Skeletal muscle tissue (tissue), 4 donors: ENCODE measurements around the gene AFG1L. TPM values are rescaled to one million over a fixed set of nuclear protein-coding genes. Genes with fewer than 3 reads are reported as not detected.

Experiments
- H3K27ac ChIP-seq: one replicate; pipeline ENCODE4 v1.7.0; 2013; ENCODE audit warnings: mild to moderate bottlenecking, low read depth, low read length, inconsistent platforms
- H3K27me3 ChIP-seq, 3 donors: one replicate each; pipeline ENCODE4 v1.7.0; 2013; ENCODE audit warnings: low read length in 3 of 3; ENCODE audit not compliant: control insufficient read depth in 3 of 3, insufficient read depth in 3 of 3
- H3K36me3 ChIP-seq, 3 donors: one replicate each; pipeline ENCODE4 v1.7.0; 2013; ENCODE audit warnings: low read length in 3 of 3; ENCODE audit not compliant: control insufficient read depth in 3 of 3, insufficient read depth in 3 of 3
- H3K4me1 ChIP-seq, 3 donors: one replicate each; pipeline ENCODE4 v1.7.0; 2013; ENCODE audit warnings: low read length in 3 of 3, mild to moderate bottlenecking in 3 of 3; ENCODE audit not compliant: control insufficient read depth in 3 of 3, insufficient read depth in 3 of 3
- H3K4me3 ChIP-seq, 3 donors: one replicate each; pipeline ENCODE4 v1.7.0; 2013; ENCODE audit warnings: low read length in 3 of 3
- H3K9ac ChIP-seq, 3 donors: one replicate each; pipeline ENCODE4 v1.7.0; 2013; ENCODE audit warnings: low read length in 3 of 3, mild to moderate bottlenecking in 3 of 3, moderate library complexity in 2 of 3, low read depth in 1 of 3
- H3K9me3 ChIP-seq, 3 donors: one replicate each; pipeline ENCODE4 v1.7.0; 2013; ENCODE audit warnings: low read length in 3 of 3; ENCODE audit not compliant: control insufficient read depth in 3 of 3
- total RNA-seq: library from RNA; depleted of rRNA; stranded (reverse); fragments of >200 nt; gene quantifications from one replicate; pipeline ENCODE4 v1.2.3, GENCODE V29; 2014
- donor health status: Osteomylitis.

The AFG1L gene
- total RNA-seq, 1 donor from 2014 or later: 5.2 TPM

GRCh38 chr6:108419934-108420609 lies 125.2 kb downstream of the AFG1L start:
- H3K36me3 ChIP-seq: no peaks in the 10 kb centered on the region
- no peak overlapping the region for H3K9ac ChIP-seq
- no peaks in the 10 kb centered on the region for H3K27me3 ChIP-seq
- H3K4me1 ChIP-seq: no peaks in the 10 kb centered on the region
- no peaks in the 10 kb centered on the region for H3K9me3 ChIP-seq
- no peak overlapping the region for H3K27ac ChIP-seq
- no peak overlapping the region for H3K4me3 ChIP-seq

GRCh38 chr6:108421366-108421765 lies 126.5 kb downstream of the AFG1L start:
- Histone ChIP-seq H3K9me3 (no peaks in the 10 kb centered on the region), H3K27me3 (no peaks in the 10 kb centered on the region), H3K36me3 (no peaks in the 10 kb centered on the region), H3K4me3 (no peak overlapping the region), H3K4me1 (no peaks in the 10 kb centered on the region), H3K9ac (no peak overlapping the region), H3K27ac (no peak overlapping the region)

- Histone ChIP-seq H3K27ac (no peak overlapping the region), H3K9me3 (no peaks in the 10 kb centered on the region), H3K4me1 (no peaks in the 10 kb centered on the region), H3K27me3 (no peaks in the 10 kb centered on the region), H3K9ac (no peak overlapping the region), H3K36me3 (no peaks in the 10 kb centered on the region), H3K4me3 (no peak overlapping the region)
Observed at GRCh38 chr6:108423982-108424705, 129.3 kb downstream of the AFG1L start.

- Histone ChIP-seq H3K9me3 (no peaks in the 10 kb centered on the region), H3K36me3 (no peaks in the 10 kb centered on the region), H3K27ac (no peak overlapping the region), H3K9ac (no peak overlapping the region), H3K4me3 (no peak overlapping the region), H3K27me3 (no peaks in the 10 kb centered on the region), H3K4me1 (no peaks in the 10 kb centered on the region)
Observed at GRCh38 chr6:108425428-108425827, 130.6 kb downstream of the AFG1L start.

DNA sequence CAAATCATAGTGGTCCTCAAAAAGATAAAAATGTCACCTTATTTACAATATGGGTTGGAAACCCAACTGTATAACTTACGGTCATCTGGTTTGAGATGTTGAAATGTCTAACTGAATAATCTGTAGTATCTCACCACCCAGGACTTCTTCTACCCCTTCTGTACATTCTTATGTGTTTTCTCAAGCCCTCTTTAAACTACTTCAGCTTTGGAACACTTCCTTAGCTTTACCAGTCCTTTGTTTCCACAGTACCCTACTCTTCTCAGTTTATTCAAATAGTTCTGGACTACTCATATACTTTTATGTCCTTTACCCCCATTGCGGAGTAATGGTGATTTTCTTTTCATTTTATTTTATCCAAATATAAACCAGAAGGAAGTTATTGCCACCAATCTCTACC lies 137.3 kb downstream of the AFG1L start:
- Histone ChIP-seq H3K4me3 (no peak overlapping the region), H3K9me3 (no peaks in the 10 kb centered on the region), H3K4me1 (no peaks in the 10 kb centered on the region), H3K9ac (no peak overlapping the region), H3K27ac (no peak overlapping the region), H3K36me3 (no peaks in the 10 kb centered on the region), H3K27me3 (no peaks in the 10 kb centered on the region)

- no peak overlapping the region for H3K4me3 ChIP-seq
- no peaks in the 10 kb centered on the region for H3K27me3 ChIP-seq
- H3K4me1 ChIP-seq: no peaks in the 10 kb centered on the region
- no peak overlapping the region for H3K9ac ChIP-seq
- no peak overlapping the region for H3K27ac ChIP-seq
- no peaks in the 10 kb centered on the region for H3K36me3 ChIP-seq
- no peaks in the 10 kb centered on the region for H3K9me3 ChIP-seq
Observed at GRCh38 chr6:108432792-108433191, 137.9 kb downstream of the AFG1L start.

GRCh38 chr6:108434222-108434621 lies 139.4 kb downstream of the AFG1L start:
- Histone ChIP-seq H3K27ac (no peak overlapping the region), H3K9me3 (no peaks in the 10 kb centered on the region), H3K9ac (no peak overlapping the region), H3K27me3 (no peaks in the 10 kb centered on the region), H3K4me1 (no peaks in the 10 kb centered on the region), H3K4me3 (no peak overlapping the region), H3K36me3 (no peaks in the 10 kb centered on the region)

GRCh38 chr6:108435391-108435790 lies 140.5 kb downstream of the AFG1L start:
- H3K27me3 ChIP-seq: no peaks in the 10 kb centered on the region
- H3K36me3 ChIP-seq: no peaks in the 10 kb centered on the region
- H3K9me3 ChIP-seq: no peaks in the 10 kb centered on the region
- H3K27ac ChIP-seq: no peak overlapping the region
- H3K9ac ChIP-seq: no peak overlapping the region
- no peaks in the 10 kb centered on the region for H3K4me1 ChIP-seq
- no peak overlapping the region for H3K4me3 ChIP-seq

DNA sequence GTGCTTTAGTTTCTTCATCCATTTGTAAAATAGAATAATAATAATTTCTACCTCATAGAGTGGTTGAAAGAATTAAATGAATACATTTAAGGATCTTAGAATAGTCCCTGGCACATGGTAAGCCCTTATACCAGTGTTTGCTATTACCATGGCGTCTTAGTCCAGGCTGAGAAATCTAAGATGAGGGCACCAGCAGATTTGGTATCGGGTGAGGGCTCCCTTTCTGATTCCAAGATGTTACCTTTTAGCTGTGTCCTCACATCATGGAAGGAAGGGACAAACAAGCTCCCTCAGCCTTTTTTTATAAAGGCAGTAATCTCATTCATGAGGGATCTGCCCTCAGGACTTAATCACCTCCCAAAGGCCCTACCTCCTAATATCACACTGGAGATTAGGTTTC lies 141.9 kb downstream of the AFG1L start:
- H3K27me3 ChIP-seq: no peaks in the 10 kb centered on the region
- H3K36me3 ChIP-seq: no peaks in the 10 kb centered on the region
- no peaks in the 10 kb centered on the region for H3K4me1 ChIP-seq
- no peak overlapping the region for H3K27ac ChIP-seq
- no peaks in the 10 kb centered on the region for H3K9me3 ChIP-seq
- H3K4me3 ChIP-seq: no peak overlapping the region
- H3K9ac ChIP-seq: no peak overlapping the region

GRCh38 chr6:108437821-108438220 lies 143.0 kb downstream of the AFG1L start:
- Histone ChIP-seq H3K9ac (no peak overlapping the region), H3K27me3 (no peaks in the 10 kb centered on the region), H3K9me3 (no peaks in the 10 kb centered on the region), H3K4me1 (no peaks in the 10 kb centered on the region), H3K4me3 (no peak overlapping the region), H3K36me3 (no peaks in the 10 kb centered on the region), H3K27ac (no peak overlapping the region)
